ENCODE data around the gene LCN12.

Gene LCN12

GRCh38 chr9:136945333-136946227 is 6.5 kb upstream of the LCN12 start:
- no peak for DNase-seq

GRCh38 chr9:136946228-136947027 is 5.6 kb upstream of the LCN12 start:
- DNase-seq = no peak

GRCh38 chr9:136947028-136947891 is 4.8 kb upstream of the LCN12 start:
- no peak for DNase-seq

GRCh38 chr9:136947955-136948510 is 4.0 kb upstream of the LCN12 start:
- peak; percentile 15 for DNase-seq

GRCh38 chr9:136949239-136949816 is 2.7 kb upstream of the LCN12 start:
- no peak for DNase-seq

- DNase-seq = peak; percentile 75
These were observed 2.0 kb upstream of the LCN12 start for GRCh38 chr9:136949817-136950655.

- DNase-seq = no peak
These were observed 1.3 kb upstream of the LCN12 start for GRCh38 chr9:136950656-136951276.

- DNase-seq = no peak
These were observed 313 bp downstream of the LCN12 start for GRCh38 chr9:136952321-136952850.

- DNase-seq = no peak
These were observed 1.1 kb downstream of the LCN12 start for GRCh38 chr9:136952876-136953770.

- no peak for DNase-seq
These were observed 1.7 kb downstream of the LCN12 start for GRCh38 chr9:136953771-136954269.

GRCh38 chr9:136954270-136955083 is 2.4 kb downstream of the LCN12 start:
- no peak for DNase-seq

GRCh38 chr9:136955202-136955942 is 3.3 kb downstream of the LCN12 start:
- DNase-seq = no peak

GRCh38 chr9:136955943-136956335 is 3.9 kb downstream of the LCN12 start:
- no peak for DNase-seq

- no peak for DNase-seq
These were observed 4.5 kb downstream of the LCN12 start for GRCh38 chr9:136956604-136957003.

GRCh38 chr9:136957461-136957860 is 5.4 kb downstream of the LCN12 start:
- DNase-seq = no peak

- no peak for DNase-seq
These were observed 5.8 kb downstream of the LCN12 start for GRCh38 chr9:136957901-136958300.

GRCh38 chr9:136958473-136958872 is 6.4 kb downstream of the LCN12 start:
- DNase-seq = no peak

All from fibroblast of upper back skin (primary cell).